HG03565 (cell line): ENCODE measurements around the gene ZNF503.

Source experiments
- ATAC-seq: cut with Tn5 transposase; IDR thresholded peaks from one replicate; pipeline ENCODE4 v1.9.1; 2021; ENCODE audit warnings: mild to moderate bottlenecking, moderate library complexity; ENCODE audit not compliant: unreplicated experiment

ZNF503 gene

GRCh38 chr10:75407713-75408508 lies 6.3 kb upstream of the ZNF503 start:
- no peak for ATAC-seq

GRCh38 chr10:75407224-75407712 lies 5.7 kb upstream of the ZNF503 start:
- ATAC-seq: no peak

GRCh38 chr10:75406462-75407223 lies 5.1 kb upstream of the ZNF503 start:
- no peak for ATAC-seq

GRCh38 chr10:75405598-75406461 lies 4.3 kb upstream of the ZNF503 start:
- no peak for ATAC-seq

- ATAC-seq: no peak
These were observed 3.4 kb upstream of the ZNF503 start for GRCh38 chr10:75404815-75405597.

- no peak for ATAC-seq
These were observed 2.6 kb upstream of the ZNF503 start for GRCh38 chr10:75403939-75404814.

- ATAC-seq: no peak
These were observed 1.8 kb upstream of the ZNF503 start for GRCh38 chr10:75403144-75403938.

GRCh38 chr10:75402486-75403143 lies 1.1 kb upstream of the ZNF503 start:
- ATAC-seq: no peak

GRCh38 chr10:75400771-75401568 lies 594 bp downstream of the ZNF503 start:
- ATAC-seq: no peak

GRCh38 chr10:75400163-75400770 lies 1.3 kb downstream of the ZNF503 start:
- ATAC-seq: no peak

- no peak for ATAC-seq
These were observed 2.0 kb downstream of the ZNF503 start for GRCh38 chr10:75399461-75400162.

GRCh38 chr10:75398692-75399460 lies 2.7 kb downstream of the ZNF503 start:
- ATAC-seq: no peak

GRCh38 chr10:75398200-75398691 lies 3.3 kb downstream of the ZNF503 start:
- ATAC-seq: no peak

- ATAC-seq: no peak
These were observed 3.9 kb downstream of the ZNF503 start for GRCh38 chr10:75397496-75398199.
